WTC11 (cell line): ENCODE results near the gene CCSER1. TPM values are rescaled to one million over a fixed set of nuclear protein-coding genes. Genes with fewer than 3 reads are reported as not detected.

Experiments
- ATAC-seq: fragments of 200-7000 bp; cut with Tn5 transposase; 2 replicates; pipeline ENCODE4 v1.10.0; 2021; ENCODE audit warnings: mild to moderate bottlenecking, moderate library complexity
- CTCF ChIA-PET: fragments of 300-600 bp; sonication (Branson Sonifier 250); formaldehyde crosslinking; loops from one replicate; lab custom pipeline; 2021; ENCODE audit warnings: antibody characterized with exemption; lab: Charles Lee
- POLR2A ChIA-PET: fragments of 350-600 bp; sonication (Branson Sonifier 250); formaldehyde crosslinking; loops from one replicate; lab custom pipeline; 2021; ENCODE audit warnings: antibody characterized with exemption; lab: Charles Lee
- DNase-seq: peaks from one replicate; pipeline ENCODE4 v3.0.0; 2021; ENCODE audit warnings: low spot score
- H3K27ac Mint-ChIP-seq: 2 replicates; pipeline ENCODE4 v1.8.0; 2021; ENCODE audit warnings: mixed read lengths
- H3K27me3 Mint-ChIP-seq: 2 replicates; pipeline ENCODE4 v1.8.0; 2021; ENCODE audit warnings: low read depth, mild to moderate bottlenecking, moderate library complexity, mixed read lengths
- H3K36me3 Mint-ChIP-seq: 2 replicates; pipeline ENCODE4 v1.8.0; 2021; ENCODE audit warnings: mixed read lengths
- H3K4me1 Mint-ChIP-seq: 2 replicates; pipeline ENCODE4 v1.8.0; 2022; ENCODE audit warnings: mixed read lengths
- H3K4me3 Mint-ChIP-seq: 2 replicates; pipeline ENCODE4 v1.8.0; 2021; ENCODE audit warnings: mild to moderate bottlenecking, moderate library complexity, mixed read lengths
- H3K9me3 Mint-ChIP-seq: 2 replicates; pipeline ENCODE4 v1.8.0; 2021; ENCODE audit warnings: mixed read lengths
- AR ChIP-seq: fragments of 250-450 bp; sonication (Bioruptor Pico); IDR thresholded peaks from 2 replicates; pipeline ENCODE4 v1.9.0; 2021; ENCODE audit warnings: mild to moderate bottlenecking
- ARID4B ChIP-seq: sonication (generic); formaldehyde crosslinking; IDR thresholded peaks from 2 replicates; pipeline ENCODE4 v1.8.0; 2023; ENCODE audit warnings: missing genetic modification reagents, mild to moderate bottlenecking, borderline replicate concordance
- CREB1 ChIP-seq: sonication (generic); formaldehyde crosslinking; IDR thresholded peaks from 2 replicates; pipeline ENCODE4 v1.8.0; 2023; ENCODE audit warnings: mild to moderate bottlenecking, missing genetic modification reagents
- E2F1 ChIP-seq: sonication (generic); formaldehyde crosslinking; IDR thresholded peaks from 2 replicates; pipeline ENCODE4 v1.8.0; 2022; ENCODE audit warnings: mild to moderate bottlenecking, missing genetic modification reagents
- IRF1 ChIP-seq: sonication (generic); formaldehyde crosslinking; IDR thresholded peaks from 2 replicates; pipeline ENCODE4 v1.8.0; 2023; ENCODE audit warnings: missing genetic modification reagents
- NR1H2 ChIP-seq: sonication (generic); formaldehyde crosslinking; IDR thresholded peaks from 2 replicates; pipeline ENCODE4 v1.9.0; 2021; ENCODE audit warnings: mild to moderate bottlenecking, moderate library complexity, missing genetic modification reagents
- OVOL2 ChIP-seq: fragments of 250-450 bp; sonication (Bioruptor Pico); IDR thresholded peaks from 2 replicates; pipeline ENCODE4 v1.9.0; 2021; ENCODE audit warnings: mild to moderate bottlenecking, borderline replicate concordance
- RELA ChIP-seq: sonication (generic); formaldehyde crosslinking; IDR thresholded peaks from 2 replicates; pipeline ENCODE4 v1.8.1; 2022; ENCODE audit warnings: missing genetic modification reagents, mild to moderate bottlenecking, borderline replicate concordance
- SMAD3 ChIP-seq: sonication (generic); formaldehyde crosslinking; IDR thresholded peaks from 2 replicates; pipeline ENCODE4 v1.8.0; 2022; ENCODE audit warnings: missing genetic modification reagents, mild to moderate bottlenecking, borderline replicate concordance
- SMAD4 ChIP-seq: sonication (generic); formaldehyde crosslinking; IDR thresholded peaks from 2 replicates; pipeline ENCODE4 v1.8.0; 2022; ENCODE audit warnings: mild to moderate bottlenecking, missing genetic modification reagents
- STAT6 ChIP-seq: sonication (generic); formaldehyde crosslinking; conservative IDR thresholded peaks from 2 replicates; pipeline ENCODE4 v1.8.1; 2023; ENCODE audit warnings: mild to moderate bottlenecking, low read depth, missing genetic modification reagents, moderate library complexity
- TEAD4 ChIP-seq: sonication (generic); formaldehyde crosslinking; IDR thresholded peaks from 2 replicates; pipeline ENCODE4 v1.8.0; 2022; ENCODE audit warnings: mild to moderate bottlenecking, missing genetic modification reagents
- ZBTB43 ChIP-seq: sonication (generic); formaldehyde crosslinking; IDR thresholded peaks from 2 replicates; pipeline ENCODE4 v1.8.1; 2023; ENCODE audit warnings: mild to moderate bottlenecking, missing genetic modification reagents
- ZMAT4 ChIP-seq: fragments of 250-450 bp; sonication (Bioruptor Pico); IDR thresholded peaks from 2 replicates; pipeline ENCODE4 v1.9.0; 2021; ENCODE audit warnings: mild to moderate bottlenecking
- ZNF121 ChIP-seq: sonication (generic); formaldehyde crosslinking; IDR thresholded peaks from 2 replicates; pipeline ENCODE4 v1.8.0; 2023; ENCODE audit warnings: missing genetic modification reagents
- ZNF138 ChIP-seq: sonication (generic); formaldehyde crosslinking; conservative IDR thresholded peaks from 2 replicates; pipeline ENCODE4 v1.8.1; 2022; ENCODE audit warnings: mild to moderate bottlenecking, moderate library complexity, missing genetic modification reagents
- ZNF263 ChIP-seq: sonication (generic); formaldehyde crosslinking; IDR thresholded peaks from 2 replicates; pipeline ENCODE4 v1.8.1; 2022; ENCODE audit warnings: low read depth, mild to moderate bottlenecking, moderate library complexity, missing genetic modification reagents
- ZNF512 ChIP-seq: sonication (generic); formaldehyde crosslinking; IDR thresholded peaks from 2 replicates; pipeline ENCODE4 v1.8.1; 2022; ENCODE audit warnings: missing genetic modification reagents, borderline replicate concordance
- total RNA-seq: library from RNA; stranded (reverse); gene quantifications from 3 replicates; pipeline ENCODE4 v1.2.3, GENCODE V29; 2021

Gene CCSER1
- total RNA-seq, 1 experiment from 2014 or later: 0.87 TPM

GRCh38 chr4:91085961-91086360 lies 958.8 kb downstream of the CCSER1 start (continued):
- no peak for TF ChIP-seq ZNF138 (CRISPR knock-in tag)

GRCh38 chr4:91087743-91088142 lies 960.5 kb downstream of the CCSER1 start:
- H3K9me3 Mint-ChIP-seq: peaks cover 5% of the 10 kb centered on the region
- ATAC-seq: no peak
- H3K27me3 Mint-ChIP-seq: peaks cover 4% of the 10 kb centered on the region; the same call in 1 of the 2 replicates
- no peak for TF ChIP-seq AR (CRISPR knock-in tag)
- no peak for TF ChIP-seq ZNF512 (CRISPR knock-in tag)
- TF ChIP-seq ZNF138 (CRISPR knock-in tag): no peak
- no peak for TF ChIP-seq SMAD3 (CRISPR knock-in tag)
- TF ChIP-seq NR1H2: no peak
- TF ChIP-seq ZNF121: no peak
- no peak for TF ChIP-seq CREB1 (CRISPR knock-in tag)
- no peak for TF ChIP-seq ARID4B
- no peak for TF ChIP-seq TEAD4 (CRISPR knock-in tag)
- TF ChIP-seq SMAD4 (CRISPR knock-in tag): no peak
- TF ChIP-seq STAT6 (CRISPR knock-in tag): no peak
- TF ChIP-seq ZMAT4 (CRISPR knock-in tag): no peak
- no peak for TF ChIP-seq IRF1 (CRISPR knock-in tag)
- TF ChIP-seq RELA (CRISPR knock-in tag): no peak
- TF ChIP-seq E2F1 (CRISPR knock-in tag): no peak
- TF ChIP-seq ZNF263 (CRISPR knock-in tag): no peak
- no peak for TF ChIP-seq OVOL2
- TF ChIP-seq ZBTB43: no peak
- H3K27ac Mint-ChIP-seq: peak overlapping the region; percentile 25; the same call in 1 of the 2 replicates
- CTCF ChIA-PET: no interaction called here
- peaks cover 3% of the 10 kb centered on the region; the same call in 1 of the 2 replicates for H3K36me3 Mint-ChIP-seq
- peaks cover 36% of the 10 kb centered on the region for H3K4me1 Mint-ChIP-seq
- no peak for DNase-seq
- POLR2A ChIA-PET: no interaction called here
- no peak overlapping the region for H3K4me3 Mint-ChIP-seq
